HepG2 (cell line): ENCODE results near the gene FAIM2. TPM values are rescaled to one million over a fixed set of nuclear protein-coding genes. Genes with fewer than 3 reads are reported as not detected.

Experiments used
- HNRNPUL1 ChIP-seq: fragments of 200-400 bp; formaldehyde crosslinking; IDR thresholded peaks from 2 replicates; pipeline ENCODE4 v1.6.1; 2017; ENCODE audit warnings: low read depth, mild to moderate bottlenecking, low read length, moderate library complexity
- HOXA5 ChIP-seq: sonication (generic); formaldehyde crosslinking; IDR thresholded peaks from 2 replicates; pipeline ENCODE4 v1.4.0; 2020; ENCODE audit warnings: missing genetic modification reagents
- NR2F6 ChIP-seq, 2 experiments: IDR thresholded peaks; 2 replicates each; pipeline ENCODE4 v1.6.1; 2016; ENCODE audit warnings: antibody characterized with exemption in 1 of 2, mild to moderate bottlenecking in 1 of 2
- SAFB2 ChIP-seq: sonication (generic); formaldehyde crosslinking; IDR thresholded peaks from 2 replicates; pipeline ENCODE4 v1.5.1; 2020; ENCODE audit warnings: missing genetic modification reagents, low read depth, mild to moderate bottlenecking, borderline replicate concordance
- ZNF274 ChIP-seq: sonication (generic); formaldehyde crosslinking; IDR thresholded peaks from 2 replicates; pipeline ENCODE4 v1.5.1; 2020; ENCODE audit warnings: mild to moderate bottlenecking, missing genetic modification reagents
- ZNF354B ChIP-seq: sonication (generic); formaldehyde crosslinking; IDR thresholded peaks from 2 replicates; pipeline ENCODE4 v1.8.0; 2022; ENCODE audit warnings: mild to moderate bottlenecking, missing genetic modification reagents
- ZSCAN22 ChIP-seq: sonication (generic); formaldehyde crosslinking; IDR thresholded peaks from 2 replicates; pipeline ENCODE4 v1.4.0; 2020; ENCODE audit warnings: mild to moderate bottlenecking, missing genetic modification reagents
- ZSCAN31 ChIP-seq: sonication (generic); formaldehyde crosslinking; IDR thresholded peaks from 2 replicates; pipeline ENCODE4 v1.5.0; 2020; ENCODE audit warnings: low read depth, mild to moderate bottlenecking, missing genetic modification reagents
- polyA plus RNA-seq, 8 experiments: library from polyadenylated mRNA; depleted of rRNA in 3 of 8; stranded (reverse) in 7 of 8; unstranded in 1 of 8; fragments of >200 nt; fragmentation: Illumina TruSeq in 4 of 8; extraction: Trizol in 4 of 8; gene quantifications; 2 replicates each; pipeline versions ENCODE4 v1.2.1 to v1.2.3, GENCODE V29; 2011 to 2016; ENCODE audit warnings: low read depth in 4 of 8, missing spikeins in 1 of 8, mixed read lengths in 1 of 8; ENCODE audit not compliant: insufficient read depth in 1 of 8
- total RNA-seq, 5 experiments: library from RNA; depleted of rRNA; stranded (reverse); fragments of >200 nt; fragmentation: Illumina TruSeq; extraction: Trizol; gene quantifications; 2 replicates each; pipeline ENCODE4 v1.2.3, GENCODE V29; 2016; ENCODE audit warnings: low read depth in 1 of 5
- TF ChIP-seq, protein P1 (sequence below): sonication (generic); formaldehyde crosslinking; IDR thresholded peaks from 2 replicates; pipeline ENCODE4 v1.8.0; 2022; ENCODE audit warnings: missing genetic modification reagents, mild to moderate bottlenecking, borderline replicate concordance
- TF ChIP-seq, protein P2 (sequence below): sonication (generic); formaldehyde crosslinking; conservative IDR thresholded peaks from 2 replicates; pipeline ENCODE4 v1.4.0; 2020; ENCODE audit warnings: mild to moderate bottlenecking, missing genetic modification reagents, moderate library complexity
- TF ChIP-seq, protein P3 (sequence below): conservative IDR thresholded peaks from 2 replicates; pipeline ENCODE4 v1.6.1; 2018; ENCODE audit warnings: missing genetic modification reagents
- TF ChIP-seq, protein P4 (sequence below): sonication (generic); formaldehyde crosslinking; IDR thresholded peaks from 2 replicates; pipeline ENCODE4 v1.4.0; 2020; ENCODE audit warnings: mild to moderate bottlenecking, missing genetic modification reagents
- TF ChIP-seq, protein P5 (sequence below): sonication (generic); formaldehyde crosslinking; IDR thresholded peaks from 2 replicates; pipeline ENCODE4 v1.4.0; 2020; ENCODE audit warnings: missing genetic modification reagents

Gene FAIM2
- total and polyA plus RNA-seq, 2 of the 13 experiments (the other 11 are each of a cell fraction or from before 2014, with no cell fraction given), result not detected

DNA sequence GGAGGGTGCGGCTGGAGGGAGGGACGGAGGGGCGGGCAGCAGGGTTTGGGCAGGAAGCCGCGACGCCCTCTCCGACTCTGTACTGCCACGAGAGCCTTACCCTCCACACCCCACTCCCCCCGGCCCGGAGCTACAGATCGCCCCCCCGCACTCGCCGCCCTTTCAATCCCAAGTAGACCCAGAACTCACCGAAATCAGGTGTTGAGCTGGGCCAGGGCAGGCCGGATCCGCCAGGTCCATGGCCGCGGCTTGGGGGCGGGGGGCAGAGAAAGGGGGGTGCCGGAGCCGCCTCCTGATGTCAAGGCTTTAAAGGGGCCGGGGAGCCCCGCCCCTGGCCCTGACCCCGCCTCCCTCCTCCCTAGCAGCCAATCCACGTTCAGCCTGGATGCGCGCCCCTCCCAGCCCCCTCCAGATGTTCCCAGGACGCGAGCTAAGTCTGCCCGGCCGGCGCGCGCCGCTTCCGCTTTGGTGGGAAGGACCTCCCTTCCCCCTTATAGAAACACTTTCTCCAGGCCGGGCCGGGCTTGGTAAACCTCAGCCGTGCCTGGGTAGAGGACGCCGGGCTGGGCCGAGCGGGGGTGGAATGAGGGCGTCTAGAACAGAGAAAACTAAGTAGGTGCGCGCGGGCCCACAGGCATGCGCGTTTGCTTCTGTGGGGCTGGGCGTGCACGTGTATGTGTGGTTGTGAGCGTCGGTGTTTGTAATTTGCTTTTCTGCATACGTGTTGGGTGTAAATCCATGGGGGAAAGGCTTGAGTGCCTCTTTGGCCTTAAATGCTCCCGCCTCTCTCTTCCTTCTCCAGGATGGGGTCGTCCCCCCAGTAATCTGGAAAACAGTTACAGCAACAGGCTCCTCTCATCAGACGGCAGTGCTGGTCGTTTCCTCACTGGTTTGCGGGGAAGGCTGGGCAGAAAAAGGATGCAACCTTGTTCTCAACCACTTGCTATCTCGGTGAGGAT is 75.3 kb downstream of the FAIM2 start, which contains the start of gene NCKAP5L (continued):
- TF ChIP-seq, protein P1, sequence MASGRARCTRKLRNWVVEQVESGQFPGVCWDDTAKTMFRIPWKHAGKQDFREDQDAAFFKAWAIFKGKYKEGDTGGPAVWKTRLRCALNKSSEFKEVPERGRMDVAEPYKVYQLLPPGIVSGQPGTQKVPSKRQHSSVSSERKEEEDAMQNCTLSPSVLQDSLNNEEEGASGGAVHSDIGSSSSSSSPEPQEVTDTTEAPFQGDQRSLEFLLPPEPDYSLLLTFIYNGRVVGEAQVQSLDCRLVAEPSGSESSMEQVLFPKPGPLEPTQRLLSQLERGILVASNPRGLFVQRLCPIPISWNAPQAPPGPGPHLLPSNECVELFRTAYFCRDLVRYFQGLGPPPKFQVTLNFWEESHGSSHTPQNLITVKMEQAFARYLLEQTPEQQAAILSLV (CRISPR knock-in tag), result peak; percentile 10; the same call in 1 of the 2 replicates
- TF ChIP-seq ZSCAN22 (CRISPR knock-in tag) (no peak), NR2F6 (IDR thresholded peaks at IDR 0.05) (no peak), NR2F6 (CRISPR knock-in tag; IDR thresholded peaks at IDR 0.05) (no peak), ZNF274 (peak; percentile 85), ZSCAN31 (CRISPR knock-in tag) (0 out of 2 replicates have a peak, but pooled peaks have one; percentile 46), ZNF354B (no peak), HOXA5 (CRISPR knock-in tag) (no peak), SAFB2 (CRISPR knock-in tag) (no peak), HNRNPUL1 (no peak)
- TF ChIP-seq, protein P2, sequence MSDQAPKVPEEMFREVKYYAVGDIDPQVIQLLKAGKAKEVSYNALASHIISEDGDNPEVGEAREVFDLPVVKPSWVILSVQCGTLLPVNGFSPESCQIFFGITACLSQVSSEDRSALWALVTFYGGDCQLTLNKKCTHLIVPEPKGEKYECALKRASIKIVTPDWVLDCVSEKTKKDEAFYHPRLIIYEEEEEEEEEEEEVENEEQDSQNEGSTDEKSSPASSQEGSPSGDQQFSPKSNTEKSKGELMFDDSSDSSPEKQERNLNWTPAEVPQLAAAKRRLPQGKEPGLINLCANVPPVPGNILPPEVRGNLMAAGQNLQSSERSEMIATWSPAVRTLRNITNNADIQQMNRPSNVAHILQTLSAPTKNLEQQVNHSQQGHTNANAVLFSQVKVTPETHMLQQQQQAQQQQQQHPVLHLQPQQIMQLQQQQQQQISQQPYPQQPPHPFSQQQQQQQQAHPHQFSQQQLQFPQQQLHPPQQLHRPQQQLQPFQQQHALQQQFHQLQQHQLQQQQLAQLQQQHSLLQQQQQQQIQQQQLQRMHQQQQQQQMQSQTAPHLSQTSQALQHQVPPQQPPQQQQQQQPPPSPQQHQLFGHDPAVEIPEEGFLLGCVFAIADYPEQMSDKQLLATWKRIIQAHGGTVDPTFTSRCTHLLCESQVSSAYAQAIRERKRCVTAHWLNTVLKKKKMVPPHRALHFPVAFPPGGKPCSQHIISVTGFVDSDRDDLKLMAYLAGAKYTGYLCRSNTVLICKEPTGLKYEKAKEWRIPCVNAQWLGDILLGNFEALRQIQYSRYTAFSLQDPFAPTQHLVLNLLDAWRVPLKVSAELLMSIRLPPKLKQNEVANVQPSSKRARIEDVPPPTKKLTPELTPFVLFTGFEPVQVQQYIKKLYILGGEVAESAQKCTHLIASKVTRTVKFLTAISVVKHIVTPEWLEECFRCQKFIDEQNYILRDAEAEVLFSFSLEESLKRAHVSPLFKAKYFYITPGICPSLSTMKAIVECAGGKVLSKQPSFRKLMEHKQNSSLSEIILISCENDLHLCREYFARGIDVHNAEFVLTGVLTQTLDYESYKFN, result 0 out of 2 replicates have a peak, but pooled peaks have one; percentile 45
- TF ChIP-seq, protein P3, sequence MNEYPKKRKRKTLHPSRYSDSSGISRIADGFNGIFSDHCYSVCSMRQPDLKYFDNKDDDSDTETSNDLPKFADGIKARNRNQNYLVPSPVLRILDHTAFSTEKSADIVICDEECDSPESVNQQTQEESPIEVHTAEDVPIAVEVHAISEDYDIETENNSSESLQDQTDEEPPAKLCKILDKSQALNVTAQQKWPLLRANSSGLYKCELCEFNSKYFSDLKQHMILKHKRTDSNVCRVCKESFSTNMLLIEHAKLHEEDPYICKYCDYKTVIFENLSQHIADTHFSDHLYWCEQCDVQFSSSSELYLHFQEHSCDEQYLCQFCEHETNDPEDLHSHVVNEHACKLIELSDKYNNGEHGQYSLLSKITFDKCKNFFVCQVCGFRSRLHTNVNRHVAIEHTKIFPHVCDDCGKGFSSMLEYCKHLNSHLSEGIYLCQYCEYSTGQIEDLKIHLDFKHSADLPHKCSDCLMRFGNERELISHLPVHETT (CRISPR knock-in tag), result 0 out of 2 replicates have a peak, but pooled peaks have one; percentile 35
- TF ChIP-seq, protein P4, sequence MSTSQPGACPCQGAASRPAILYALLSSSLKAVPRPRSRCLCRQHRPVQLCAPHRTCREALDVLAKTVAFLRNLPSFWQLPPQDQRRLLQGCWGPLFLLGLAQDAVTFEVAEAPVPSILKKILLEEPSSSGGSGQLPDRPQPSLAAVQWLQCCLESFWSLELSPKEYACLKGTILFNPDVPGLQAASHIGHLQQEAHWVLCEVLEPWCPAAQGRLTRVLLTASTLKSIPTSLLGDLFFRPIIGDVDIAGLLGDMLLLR (CRISPR knock-in tag), result peak; percentile 41
- TF ChIP-seq, protein P5, sequence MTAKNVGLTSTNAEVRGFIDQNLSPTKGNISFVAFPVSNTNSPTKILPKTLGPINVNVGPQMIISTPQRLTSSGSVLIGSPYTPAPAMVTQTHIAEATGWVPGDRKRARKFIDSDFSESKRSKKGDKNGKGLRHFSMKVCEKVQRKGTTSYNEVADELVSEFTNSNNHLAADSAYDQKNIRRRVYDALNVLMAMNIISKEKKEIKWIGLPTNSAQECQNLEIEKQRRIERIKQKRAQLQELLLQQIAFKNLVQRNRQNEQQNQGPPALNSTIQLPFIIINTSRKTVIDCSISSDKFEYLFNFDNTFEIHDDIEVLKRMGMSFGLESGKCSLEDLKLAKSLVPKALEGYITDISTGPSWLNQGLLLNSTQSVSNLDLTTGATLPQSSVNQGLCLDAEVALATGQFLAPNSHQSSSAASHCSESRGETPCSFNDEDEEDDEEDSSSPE (CRISPR knock-in tag), result peak; percentile 56; the same call in 1 of the 2 replicates
